Measurements from ENCODE around the gene GLIS2. TPM values are rescaled to one million over a fixed set of nuclear protein-coding genes. Genes with fewer than 3 reads are reported as not detected.

GLIS2 gene
- total RNA-seq, 1 donor from 2014 or later, result 23.2 TPM

GRCh38 chr16:4318451-4318910, 2.6 kb downstream of the GLIS2 start:
- Mint-ChIP-seq H3K27me3 (no peaks in the 10 kb centered on the region), H3K4me3 (ENCODE audit: low read depth) (peak overlapping the region; percentile 81), H3K4me1 (ENCODE audit: low read depth) (peaks cover 10% of the 10 kb centered on the region), H3K9me3 (ENCODE audit: low read depth) (no peaks in the 10 kb centered on the region), H3K27ac (peak overlapping the region; percentile 88), H3K36me3 (ENCODE audit: insufficient read depth) (no peaks in the 10 kb centered on the region)
- no peak for DNase-seq (ENCODE audit: low spot score, unreplicated experiment)
- no peak for TF ChIP-seq CTCF (IDR thresholded peaks at IDR 0.05; ENCODE audit: unreplicated experiment)

- Mint-ChIP-seq H3K4me1 (ENCODE audit: low read depth) (peaks cover 9% of the 10 kb centered on the region), H3K36me3 (ENCODE audit: insufficient read depth) (no peaks in the 10 kb centered on the region), H3K4me3 (ENCODE audit: low read depth) (peak overlapping the region; percentile 29), H3K27me3 (no peaks in the 10 kb centered on the region), H3K9me3 (ENCODE audit: low read depth) (no peaks in the 10 kb centered on the region), H3K27ac (peak overlapping the region; percentile 88)
- no peak for DNase-seq (ENCODE audit: low spot score, unreplicated experiment)
- no peak for TF ChIP-seq CTCF (IDR thresholded peaks at IDR 0.05; ENCODE audit: unreplicated experiment)
These were observed 3.1 kb downstream of the GLIS2 start for GRCh38 chr16:4318967-4319366.

- Mint-ChIP-seq H3K9me3 (ENCODE audit: low read depth) (no peaks in the 10 kb centered on the region), H3K4me3 (ENCODE audit: low read depth) (no peak overlapping the region), H3K27ac (no peak overlapping the region), H3K4me1 (ENCODE audit: low read depth) (peaks cover 13% of the 10 kb centered on the region), H3K36me3 (ENCODE audit: insufficient read depth) (no peaks in the 10 kb centered on the region), H3K27me3 (no peaks in the 10 kb centered on the region)
- TF ChIP-seq CTCF (IDR thresholded peaks at IDR 0.05; ENCODE audit: unreplicated experiment), result no peak
- DNase-seq (ENCODE audit: low spot score, unreplicated experiment), result no peak
These were observed 3.9 kb downstream of the GLIS2 start for GRCh38 chr16:4319454-4320421.

- Mint-ChIP-seq H3K27ac (no peak overlapping the region), H3K27me3 (no peaks in the 10 kb centered on the region)
These were observed 4.8 kb downstream of the GLIS2 start for GRCh38 chr16:4320571-4321137.

More at GRCh38 chr16:4320571-4321137, 4.8 kb downstream of the GLIS2 start:
- Mint-ChIP-seq H3K4me1 (ENCODE audit: low read depth) (peaks cover 13% of the 10 kb centered on the region), H3K9me3 (ENCODE audit: low read depth) (no peaks in the 10 kb centered on the region), H3K36me3 (ENCODE audit: insufficient read depth) (no peaks in the 10 kb centered on the region), H3K4me3 (ENCODE audit: low read depth) (no peak overlapping the region)
- no peak for DNase-seq (ENCODE audit: low spot score, unreplicated experiment)
- TF ChIP-seq CTCF (IDR thresholded peaks at IDR 0.05; ENCODE audit: unreplicated experiment), result no peak

Measured in progenitor cell of endocrine pancreas (in vitro differentiated cells).